Glomerular endothelial cell (primary cell): Measurements from ENCODE around the gene PJA2. TPM values are rescaled to one million over a fixed set of nuclear protein-coding genes. Genes with fewer than 3 reads are reported as not detected.

Experiments
- DNase-seq: peaks from one replicate; pipeline ENCODE4 v3.0.0-alpha.2; 2011; ENCODE audit warnings: low read depth, low spot score; ENCODE audit errors: extremely low read depth
- total RNA-seq: library from RNA; depleted of rRNA; stranded (reverse); fragments of >200 nt; gene quantifications from 2 replicates; pipeline ENCODE4 v1.2.3, GENCODE V29; 2015

Gene PJA2
- total RNA-seq, 1 donor from 2014 or later = 74.6 TPM

GRCh38 chr5:109408991-109409843, 557 bp downstream of the PJA2 start:
- no peak for DNase-seq

- DNase-seq = no peak
Observed at GRCh38 chr5:109407913-109408312, 1.9 kb downstream of the PJA2 start.

- no peak for DNase-seq
Observed at GRCh38 chr5:109406719-109407118, 3.1 kb downstream of the PJA2 start.

- DNase-seq = no peak
Observed at GRCh38 chr5:109404428-109404960, 5.3 kb downstream of the PJA2 start.

GRCh38 chr5:109403469-109403868, 6.3 kb downstream of the PJA2 start:
- DNase-seq = no peak

- DNase-seq = no peak
Observed at GRCh38 chr5:109399092-109399759, 10.5 kb downstream of the PJA2 start.

GRCh38 chr5:109396965-109397364, 12.8 kb downstream of the PJA2 start:
- no peak for DNase-seq

- no peak for DNase-seq
Observed at GRCh38 chr5:109394806-109395205, 15.0 kb downstream of the PJA2 start.

GRCh38 chr5:109390188-109390587, 19.6 kb downstream of the PJA2 start:
- DNase-seq = no peak

- no peak for DNase-seq
Observed at GRCh38 chr5:109388407-109388806, 21.4 kb downstream of the PJA2 start.

- no peak for DNase-seq
Observed at GRCh38 chr5:109387408-109387974, 22.3 kb downstream of the PJA2 start.

GRCh38 chr5:109378095-109378494, 31.7 kb downstream of the PJA2 start:
- no peak for DNase-seq

- no peak for DNase-seq
Observed at GRCh38 chr5:109374625-109375024, 35.1 kb downstream of the PJA2 start.

GRCh38 chr5:109373932-109374331, 35.8 kb downstream of the PJA2 start:
- no peak for DNase-seq

- DNase-seq = no peak
Observed at GRCh38 chr5:109370343-109370742, 39.4 kb downstream of the PJA2 start.

- DNase-seq = no peak
Observed at GRCh38 chr5:109365653-109366052, 44.1 kb downstream of the PJA2 start.

- DNase-seq = no peak
Observed at GRCh38 chr5:109364977-109365376, 44.8 kb downstream of the PJA2 start.

GRCh38 chr5:109359642-109360041, 50.1 kb downstream of the PJA2 start:
- DNase-seq = no peak

GRCh38 chr5:109357807-109358206, 52.0 kb downstream of the PJA2 start:
- DNase-seq = no peak

- no peak for DNase-seq
Observed at GRCh38 chr5:109354761-109355160, 55.0 kb downstream of the PJA2 start.

GRCh38 chr5:109351988-109352864, 57.5 kb downstream of the PJA2 start:
- no peak for DNase-seq
